Muscle of leg (tissue), 11 donors: ENCODE data around the gene DYRK2. TPM values are rescaled to one million over a fixed set of nuclear protein-coding genes. Genes with fewer than 3 reads are reported as not detected.

Source experiments
- DNase-seq: peaks from one replicate; pipeline ENCODE4 v3.0.0; 2013
- H3K27ac ChIP-seq: one replicate; pipeline ENCODE4 v1.5.1; 2013; ENCODE audit warnings: mild to moderate bottlenecking, low read length, control low read depth
- H3K27me3 ChIP-seq: one replicate; pipeline ENCODE4 v1.6.1; 2013; ENCODE audit warnings: low read length; ENCODE audit not compliant: control insufficient read depth, insufficient read depth
- H3K36me3 ChIP-seq: one replicate; pipeline ENCODE4 v1.6.1; 2013; ENCODE audit warnings: low read length; ENCODE audit not compliant: control insufficient read depth, insufficient read depth
- H3K4me1 ChIP-seq: one replicate; pipeline ENCODE4 v1.6.1; 2013; ENCODE audit warnings: low read length; ENCODE audit not compliant: control insufficient read depth, insufficient read depth
- H3K4me3 ChIP-seq: one replicate; pipeline ENCODE4 v1.5.1; 2013; ENCODE audit warnings: low read length, control low read depth
- H3K9me3 ChIP-seq: replicated peaks from 2 replicates; pipeline ENCODE4 v1.6.1; 2013; ENCODE audit warnings: low read depth, low read length; ENCODE audit not compliant: control insufficient read depth
- WGBS: methylation state at CpG from one replicate; pipeline ENCODE4 v1.1.5; 2013; ENCODE audit warnings: missing lambda C conversion rate; ENCODE audit not compliant: insufficient coverage; 5-methylcytosine and 5-hydroxymethylcytosine counted together
- polyA plus RNA-seq, 8 donors: library from polyadenylated mRNA; unstranded; fragments of 120-200 nt; gene quantifications; one replicate each; pipeline versions ENCODE4 v1.2.1 to v1.2.3, GENCODE V29; 2013; ENCODE audit warnings: inconsistent platforms in 1 of 8, low replicate concordance in 1 of 8; ENCODE audit not compliant: insufficient read length in 8 of 8, insufficient read depth in 1 of 8
- total RNA-seq: library from RNA; stranded (reverse); fragments of 120-200 nt; gene quantifications from one replicate; pipeline ENCODE4 v1.2.4, GENCODE V29; 2013

Gene DYRK2
- total and polyA plus RNA-seq, 9 donors: 35.5 to 56.1 (median 51.6) TPM

GRCh38 chr12:67638694-67639093 is 9.9 kb upstream of the DYRK2 start:
- WGBS: no CpG with 5 or more reads among the region's 1 CpG
- no peak for DNase-seq
- Histone ChIP-seq H3K9me3 (no peaks in the 10 kb centered on the region), H3K27ac (no peak overlapping the region), H3K36me3 (no peaks in the 10 kb centered on the region), H3K4me1 (peaks cover 7% of the 10 kb centered on the region), H3K27me3 (no peaks in the 10 kb centered on the region), H3K4me3 (no peak overlapping the region)

DNA sequence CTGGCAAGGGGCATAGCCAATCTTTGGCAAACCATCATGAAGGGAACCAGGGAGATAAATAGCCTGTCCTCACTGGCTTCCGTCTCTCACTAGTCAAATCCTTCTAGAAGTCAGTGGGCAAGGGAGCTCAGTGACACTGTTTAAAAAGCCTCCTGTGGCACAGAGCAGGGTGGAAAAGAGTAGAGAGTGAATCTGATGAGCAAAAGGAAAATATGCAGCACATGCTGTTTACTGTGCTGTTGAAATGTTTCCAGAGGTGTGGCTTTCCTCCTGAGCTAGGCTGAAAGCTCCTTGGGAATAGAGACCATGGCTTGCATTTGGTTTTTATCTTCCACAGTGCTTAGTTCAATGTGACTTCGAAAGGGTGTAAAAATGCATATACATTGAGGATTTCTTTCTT is 7.7 kb upstream of the DYRK2 start:
- H3K4me3 ChIP-seq: no peak overlapping the region
- H3K27ac ChIP-seq: no peak overlapping the region
- H3K4me1 ChIP-seq: peaks cover 6% of the 10 kb centered on the region
- no peaks in the 10 kb centered on the region for H3K27me3 ChIP-seq
- WGBS: no CpG with 5 or more reads among the region's 2 CpGs
- H3K9me3 ChIP-seq: no peaks in the 10 kb centered on the region
- peak; percentile 84 for DNase-seq
- H3K36me3 ChIP-seq: no peaks in the 10 kb centered on the region

DNA sequence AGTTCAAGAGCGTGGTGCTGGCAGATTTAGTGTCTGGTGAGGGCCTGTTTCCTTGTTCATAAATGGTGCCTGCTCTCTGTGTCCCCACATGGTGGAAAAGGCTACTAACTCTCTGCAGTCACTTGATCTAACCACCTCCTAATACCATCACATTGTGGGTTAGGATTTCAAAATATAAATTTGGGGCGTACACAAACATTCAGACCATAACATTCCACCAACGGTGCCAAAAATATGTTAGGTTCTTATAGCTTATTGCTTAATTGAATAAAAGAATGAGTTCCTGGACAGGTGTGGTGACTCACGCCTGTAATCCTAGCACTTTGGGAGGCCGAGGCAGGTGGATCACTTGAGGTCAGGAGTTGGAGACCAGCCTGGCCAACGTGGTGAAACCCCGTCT is 3.4 kb upstream of the DYRK2 start:
- Histone ChIP-seq H3K4me3 (no peak overlapping the region), H3K4me1 (peaks cover 13% of the 10 kb centered on the region), H3K36me3 (no peaks in the 10 kb centered on the region), H3K27ac (no peak overlapping the region), H3K27me3 (no peaks in the 10 kb centered on the region), H3K9me3 (no peaks in the 10 kb centered on the region)
- WGBS: 87% methylated on average over 4 of the region's 7 CpGs
- no peak for DNase-seq

DNA sequence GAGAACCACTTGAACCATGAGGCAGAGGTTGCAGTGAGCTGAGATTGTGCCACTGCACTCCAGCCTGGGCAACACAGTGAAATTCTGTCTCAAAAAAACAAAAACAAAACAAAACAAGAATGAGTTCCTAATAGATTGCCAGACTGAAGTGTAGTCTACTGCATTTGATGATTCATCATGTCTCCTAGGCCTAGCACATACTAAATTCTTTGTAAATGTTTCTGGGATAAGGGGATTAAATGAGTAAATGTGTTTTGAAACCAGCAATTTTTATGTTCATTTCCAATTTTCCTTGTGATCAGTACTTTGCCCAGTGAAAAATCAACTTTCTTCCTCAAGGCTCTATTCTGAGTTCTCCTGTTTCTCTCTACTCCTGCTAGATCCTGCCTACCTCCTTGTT is 2.9 kb upstream of the DYRK2 start:
- Histone ChIP-seq H3K4me3 (no peak overlapping the region), H3K4me1 (peaks cover 15% of the 10 kb centered on the region), H3K36me3 (peaks cover 1% of the 10 kb centered on the region), H3K9me3 (no peaks in the 10 kb centered on the region), H3K27me3 (no peaks in the 10 kb centered on the region), H3K27ac (no peak overlapping the region)
- DNase-seq: no peak

DNA sequence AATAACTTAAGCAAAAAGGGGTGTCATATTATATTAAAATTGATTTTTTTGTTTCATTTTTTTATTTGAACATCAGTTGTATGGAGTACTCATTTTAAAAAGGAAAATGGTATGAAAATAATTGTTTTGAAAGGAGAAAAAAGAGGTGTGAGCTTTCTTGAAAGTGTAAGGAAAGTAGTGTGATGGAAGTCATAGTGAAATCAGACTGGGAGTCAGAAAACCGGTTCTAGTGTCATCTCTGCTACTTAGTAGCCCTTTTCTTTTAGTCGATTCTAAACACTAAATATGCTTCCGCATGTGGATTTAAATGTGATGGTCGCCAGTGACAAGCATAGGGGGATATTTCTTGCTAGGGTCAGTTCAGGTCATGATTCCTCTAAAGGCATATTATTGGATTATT is 1.8 kb upstream of the DYRK2 start:
- DNase-seq: no peak
- no CpG with 5 or more reads among the region's 4 CpGs for WGBS
- no peaks in the 10 kb centered on the region for H3K27me3 ChIP-seq
- H3K9me3 ChIP-seq: no peaks in the 10 kb centered on the region
- peaks cover 7% of the 10 kb centered on the region for H3K36me3 ChIP-seq
- H3K27ac ChIP-seq: no peak overlapping the region
- H3K4me3 ChIP-seq: no peak overlapping the region
- H3K4me1 ChIP-seq: peaks cover 14% of the 10 kb centered on the region

DNA sequence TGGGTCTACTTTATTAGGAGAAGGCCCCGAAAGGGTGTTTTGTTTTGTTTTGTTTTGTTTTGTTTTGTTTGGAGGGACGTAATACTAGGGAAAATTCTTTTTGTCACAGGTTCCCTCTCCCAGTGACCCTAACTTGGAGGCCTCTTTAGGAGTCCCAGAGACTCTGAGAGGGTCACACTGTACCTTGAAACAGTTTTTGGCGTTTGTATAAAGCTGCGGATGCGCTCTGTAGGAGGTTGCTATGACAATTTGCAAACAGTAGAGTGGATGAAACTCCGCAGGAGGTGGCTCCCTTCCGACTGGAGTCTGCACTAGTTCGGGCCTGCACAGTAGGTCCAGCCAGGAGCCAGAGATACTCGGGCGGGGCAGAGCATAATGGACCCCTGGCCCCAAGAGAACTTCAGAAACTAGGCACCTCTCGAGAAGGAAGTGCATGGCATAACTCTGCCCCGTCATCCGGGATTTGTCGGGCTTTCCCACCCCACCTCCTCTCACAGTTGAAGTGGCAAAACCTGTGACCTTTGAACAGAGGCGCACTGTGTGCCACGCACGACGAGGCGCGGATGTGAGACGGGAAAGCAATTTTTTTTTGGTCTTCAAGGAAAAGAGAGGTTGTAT is 1.3 kb upstream of the DYRK2 start:
- Histone ChIP-seq H3K4me3 (peak overlapping the region; percentile 87), H3K36me3 (peaks cover 8% of the 10 kb centered on the region), H3K4me1 (peaks cover 14% of the 10 kb centered on the region), H3K9me3 (no peaks in the 10 kb centered on the region), H3K27me3 (no peaks in the 10 kb centered on the region), H3K27ac (peak overlapping the region; percentile 100)
- peak; percentile 86 for DNase-seq
- WGBS: 17% methylated on average over 15 of the region's 21 CpGs

DNA sequence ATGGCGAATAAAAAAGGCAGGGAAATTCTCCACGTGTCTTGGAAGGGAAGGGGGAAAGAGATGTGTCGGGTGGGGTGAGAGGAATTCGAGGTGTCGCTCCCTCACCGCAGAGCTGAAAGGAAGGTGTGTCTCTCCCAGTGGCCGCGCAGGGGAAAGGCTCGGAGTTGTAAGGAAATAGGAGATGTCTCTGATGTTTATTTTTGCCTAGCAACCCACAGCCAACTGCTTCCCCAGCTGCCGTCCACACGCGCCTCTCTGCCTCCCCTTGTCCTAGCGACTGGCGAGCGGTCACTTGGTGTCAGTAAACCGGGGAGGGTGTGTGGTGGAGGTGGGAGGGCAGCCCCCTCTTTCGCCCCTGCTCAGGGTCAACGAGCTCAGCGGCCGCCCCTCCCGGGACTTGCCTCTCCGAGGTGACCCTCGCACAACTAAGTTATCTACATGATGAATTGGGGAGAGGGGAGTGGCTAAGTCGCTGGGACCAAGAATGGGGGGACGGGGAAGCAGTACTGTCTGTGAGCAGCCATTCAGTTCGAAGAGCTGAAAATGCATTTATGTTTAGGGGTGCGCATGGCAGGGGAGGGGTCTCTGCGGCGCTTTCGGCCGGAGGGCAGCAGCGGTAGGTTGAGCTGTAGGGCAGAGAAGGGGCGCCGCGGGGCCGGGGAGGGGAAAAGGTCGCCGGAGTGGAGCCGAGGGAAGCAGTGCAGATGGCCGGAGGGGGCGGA is 585 bp upstream of the DYRK2 start:
- Histone ChIP-seq H3K4me1 (peaks cover 14% of the 10 kb centered on the region), H3K27ac (peak overlapping the region; percentile 100), H3K36me3 (peaks cover 10% of the 10 kb centered on the region), H3K4me3 (peak overlapping the region; percentile 87), H3K9me3 (no peaks in the 10 kb centered on the region), H3K27me3 (no peaks in the 10 kb centered on the region)
- peak; percentile 98 for DNase-seq
- under 1% methylated on average over 25 of the region's 41 CpGs for WGBS

DNA sequence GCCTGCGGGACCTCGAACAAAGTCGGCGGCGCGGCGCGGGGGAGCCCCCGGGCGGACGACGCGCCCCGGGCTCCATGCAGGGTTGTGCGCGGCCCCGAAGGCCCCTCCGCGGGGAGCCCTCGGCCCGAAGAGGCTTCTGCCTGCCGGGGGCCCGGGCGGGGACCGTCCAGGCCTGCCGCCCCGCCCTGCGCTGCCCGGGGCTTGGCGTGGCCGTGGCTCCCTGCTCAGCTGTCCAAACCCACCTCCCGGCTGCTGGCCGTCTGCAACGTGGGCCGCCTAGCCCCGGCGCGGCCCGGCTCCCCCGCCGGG is 670 bp downstream of the DYRK2 start:
- no peaks in the 10 kb centered on the region for H3K27me3 ChIP-seq

GRCh38 chr12:67649570-67650387 is 1.2 kb downstream of the DYRK2 start:
- H3K4me3 ChIP-seq: peak overlapping the region; percentile 90
- peak overlapping the region; percentile 92 for H3K27ac ChIP-seq
- H3K4me1 ChIP-seq: peaks cover 24% of the 10 kb centered on the region
- DNase-seq: peak; percentile 75
- H3K36me3 ChIP-seq: peaks cover 22% of the 10 kb centered on the region
- WGBS: under 1% methylated on average over 46 of the region's 65 CpGs
- no peaks in the 10 kb centered on the region for H3K27me3 ChIP-seq
- no peaks in the 10 kb centered on the region for H3K9me3 ChIP-seq

More for the DNA sequence above, 670 bp downstream of the DYRK2 start:
- WGBS: under 1% methylated on average over 41 of the region's 41 CpGs
- Histone ChIP-seq H3K9me3 (no peaks in the 10 kb centered on the region), H3K36me3 (peaks cover 17% of the 10 kb centered on the region), H3K4me1 (peaks cover 19% of the 10 kb centered on the region), H3K4me3 (peak overlapping the region; percentile 90), H3K27ac (peak overlapping the region; percentile 92)
- peak; percentile 55 for DNase-seq

- H3K27me3 ChIP-seq: no peaks in the 10 kb centered on the region
- DNase-seq: peak; percentile 45
- H3K9me3 ChIP-seq: no peaks in the 10 kb centered on the region
- H3K4me3 ChIP-seq: peak overlapping the region; percentile 90
- peaks cover 26% of the 10 kb centered on the region for H3K4me1 ChIP-seq
- H3K27ac ChIP-seq: peak overlapping the region; percentile 92
- WGBS: 33% methylated on average over 4 of the region's 11 CpGs
- H3K36me3 ChIP-seq: peaks cover 27% of the 10 kb centered on the region
Observed at GRCh38 chr12:67650388-67651131, 2.0 kb downstream of the DYRK2 start.
